Measurements from ENCODE around the gene STPG1.
"Not testable (repeated sequence)": the region's sequence is repeated elsewhere in the genome, so short reads cannot be mapped to it uniquely, and the experiment has no call there.

STPG1 gene

GRCh38 chr1:24413350-24414163, at the start of gene STPG1:
STPG1 (minus strand) TSS chr1:24413782; CDS start chr1:24401388, 12,394 bp downstream.
- DNase-seq = peak; percentile 89

- not testable (repeated sequence) for DNase-seq
These were observed 48.5 kb upstream of the STPG1 start for GRCh38 chr1:24462128-24462527.

DNA sequence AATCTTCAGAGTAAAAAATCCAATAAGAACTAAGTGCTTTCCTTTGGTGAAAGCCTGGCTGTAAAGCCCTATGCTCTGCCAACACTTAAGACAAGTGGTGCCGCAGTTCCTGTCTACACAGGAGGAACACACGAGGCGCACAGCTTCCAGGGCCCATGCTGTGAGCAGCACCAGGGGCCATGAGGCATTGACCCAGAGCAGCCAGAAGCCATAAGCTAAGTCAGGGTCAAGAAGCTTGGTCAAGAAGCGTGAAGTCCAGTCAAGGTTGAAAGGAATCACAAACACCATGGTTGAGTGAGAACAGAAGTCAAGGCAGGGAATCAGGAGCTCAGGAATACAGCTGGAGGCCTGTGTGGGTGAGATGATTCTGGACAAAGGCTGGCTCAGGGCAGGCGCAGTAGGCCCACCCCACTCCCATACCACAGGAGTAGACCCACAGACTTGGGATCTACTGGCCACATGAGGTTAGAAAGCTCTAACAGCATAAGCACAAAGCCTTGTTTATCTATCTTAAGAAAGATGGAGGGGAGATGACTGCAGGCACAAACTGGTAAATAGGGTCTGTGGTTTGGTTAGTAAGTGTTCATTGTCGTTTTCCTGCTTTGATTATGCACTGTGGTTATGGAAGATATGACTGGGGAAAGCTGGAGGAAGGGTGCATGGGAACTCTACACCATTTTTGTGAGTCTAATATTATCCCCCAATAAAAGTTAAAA, 46.1 kb upstream of the STPG1 start:
- DNase-seq = no peak

GRCh38 chr1:24457866-24458265, 44.3 kb upstream of the STPG1 start:
- DNase-seq = no peak

DNA sequence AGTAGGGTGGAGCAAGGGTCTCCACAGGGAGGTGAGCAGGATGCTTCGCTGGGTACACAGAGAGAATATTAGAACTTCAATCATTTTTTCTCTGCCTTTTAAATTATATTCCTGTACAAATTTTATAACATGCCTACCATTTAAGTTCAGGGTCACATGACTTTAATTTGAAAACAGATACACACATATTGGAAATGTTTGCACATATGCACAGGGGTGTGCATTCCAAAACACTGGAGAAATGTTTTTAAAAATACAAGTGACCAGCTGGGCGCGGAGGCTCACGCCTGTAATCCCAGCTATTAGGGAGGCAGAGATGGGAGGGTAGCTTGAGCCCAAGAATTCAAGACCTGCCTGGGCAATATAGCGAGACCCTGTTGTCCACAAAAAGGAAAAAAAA, 41.7 kb upstream of the STPG1 start:
- DNase-seq = no peak

DNA sequence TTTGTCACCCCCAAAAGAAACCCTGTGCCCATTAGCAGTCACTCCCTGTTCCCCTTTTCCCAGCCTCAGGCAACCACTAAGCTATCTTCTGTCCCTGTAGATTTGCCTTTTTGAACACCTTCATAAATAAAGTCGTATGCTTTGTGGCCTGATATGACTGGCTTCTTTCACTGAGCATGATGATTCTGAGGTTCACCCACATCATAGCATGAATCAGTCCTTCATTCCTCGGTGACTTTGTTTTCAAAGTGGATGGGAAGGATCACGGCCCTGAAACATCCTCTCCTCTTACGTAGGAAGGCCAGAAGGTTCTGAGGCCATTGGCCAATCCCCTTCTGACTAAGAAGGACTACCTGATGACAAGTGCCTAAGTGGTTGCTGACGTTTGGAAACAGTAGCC, 41.1 kb upstream of the STPG1 start:
- no peak for DNase-seq

- DNase-seq = no peak
These were observed 39.4 kb upstream of the STPG1 start for GRCh38 chr1:24452922-24453485.

GRCh38 chr1:24451746-24452145, 38.2 kb upstream of the STPG1 start:
- no peak for DNase-seq

GRCh38 chr1:24450857-24451397, 37.3 kb upstream of the STPG1 start:
- no peak for DNase-seq

DNA sequence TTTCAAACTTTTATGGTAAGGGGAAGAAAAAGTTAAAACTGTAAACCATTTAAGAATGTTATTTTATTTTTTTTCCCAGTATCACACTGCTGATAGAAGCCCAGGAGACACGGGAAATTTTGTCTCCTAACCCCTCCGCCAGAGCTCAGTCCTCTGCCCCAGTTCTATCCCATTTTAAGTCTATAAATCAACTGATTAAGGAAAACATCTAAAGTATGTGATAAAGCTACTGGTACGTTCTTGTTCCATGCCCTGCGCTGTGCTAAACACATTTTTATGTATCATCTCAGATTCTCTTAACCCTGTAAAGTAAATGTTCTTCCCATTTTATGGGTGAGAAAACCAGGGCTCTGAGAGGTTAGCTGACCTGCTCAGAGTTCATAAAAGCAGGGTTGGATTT, 36.7 kb upstream of the STPG1 start:
- no peak for DNase-seq

DNA sequence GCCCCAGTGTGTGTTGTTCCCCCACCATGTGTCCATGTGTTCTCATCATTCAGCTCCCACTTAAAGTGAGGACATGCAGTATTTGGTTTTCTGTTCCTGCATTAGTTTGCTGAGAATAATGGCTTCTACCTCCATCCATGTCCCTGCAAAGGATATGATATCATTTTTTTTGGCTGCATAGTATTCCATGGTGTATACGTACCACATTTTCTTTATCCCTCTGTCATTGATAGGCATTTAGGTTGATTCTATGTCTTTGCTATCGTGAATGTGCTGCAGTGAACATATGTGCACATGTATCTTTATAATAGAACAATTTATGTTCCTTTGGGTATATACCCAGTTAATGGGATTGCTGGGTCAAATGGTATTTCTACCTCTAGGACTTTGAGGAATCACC, 32.9 kb upstream of the STPG1 start:
- not testable (repeated sequence) for DNase-seq

DNA sequence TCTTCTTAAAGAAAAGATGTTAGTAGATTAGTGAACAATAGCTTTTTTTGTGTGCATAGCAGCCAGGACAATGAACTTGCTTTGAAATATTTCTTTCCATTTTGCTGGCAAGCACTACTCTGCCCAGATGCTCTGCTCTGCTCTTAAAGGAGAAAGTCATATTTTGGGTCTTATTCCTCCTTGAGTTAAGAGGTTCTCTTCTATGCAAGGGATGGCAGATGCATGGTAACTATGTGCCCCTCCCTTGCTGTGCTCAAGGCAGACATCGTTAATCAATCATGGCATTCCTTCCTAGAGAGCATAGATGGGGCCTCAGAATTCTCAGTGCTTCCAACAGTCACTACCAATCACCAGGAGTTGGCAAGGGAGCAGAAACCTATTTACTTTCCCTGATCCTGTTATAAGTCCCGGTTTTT, 29.7 kb upstream of the STPG1 start:
- no peak for DNase-seq

DNA sequence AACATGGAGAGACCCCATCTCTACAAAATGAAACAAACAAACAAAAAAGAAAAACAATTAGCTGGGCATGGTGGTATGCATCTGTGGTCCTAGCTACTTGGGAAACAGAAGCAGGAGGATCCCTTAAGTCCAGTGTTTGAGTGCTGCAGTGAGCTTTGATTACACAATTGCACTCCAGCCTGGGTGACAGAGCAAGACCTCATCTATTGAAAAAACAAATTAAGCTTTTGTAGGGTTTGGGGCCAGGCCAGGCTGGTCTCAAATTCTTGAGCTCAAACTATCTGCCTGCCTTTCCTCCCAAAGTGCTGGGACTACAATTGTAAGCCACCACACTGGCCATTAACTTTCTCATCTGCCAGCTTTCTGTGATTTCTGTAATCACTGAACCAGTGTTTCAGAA, 29.2 kb upstream of the STPG1 start:
- DNase-seq = no peak

- no peak for DNase-seq
These were observed 28.6 kb upstream of the STPG1 start for GRCh38 chr1:24441996-24442668.

- DNase-seq = no peak
These were observed 27.9 kb upstream of the STPG1 start for GRCh38 chr1:24441480-24441879.

GRCh38 chr1:24440436-24440835, 26.9 kb upstream of the STPG1 start:
- DNase-seq = no peak

DNA sequence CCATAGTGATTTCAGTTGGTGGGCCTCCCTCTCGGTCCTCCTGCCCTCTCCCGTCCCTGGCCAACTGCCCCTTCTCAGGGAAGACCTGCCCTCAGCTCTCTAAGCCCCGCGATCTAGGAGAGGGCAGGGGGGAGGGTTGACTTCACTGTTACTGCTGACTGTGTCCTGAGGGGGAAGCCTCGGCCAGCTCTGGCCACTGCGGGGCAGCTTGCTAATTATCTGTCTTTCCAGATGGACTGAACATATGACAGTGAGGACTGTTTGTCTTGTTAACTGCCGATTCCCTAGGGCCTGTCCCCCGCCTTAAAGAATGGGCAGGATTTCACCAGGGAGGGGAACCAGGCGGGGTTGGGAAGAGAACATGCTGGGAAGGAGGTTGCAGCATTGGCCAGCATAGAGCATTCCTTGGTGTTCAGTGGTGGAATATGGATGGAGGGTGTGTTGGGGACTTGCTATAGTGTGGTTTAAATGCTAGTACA, 24.9 kb upstream of the STPG1 start:
- DNase-seq = peak; percentile 23

- DNase-seq = no peak
These were observed 24.2 kb upstream of the STPG1 start for GRCh38 chr1:24437631-24438396.

- DNase-seq = no peak
These were observed 22.3 kb upstream of the STPG1 start for GRCh38 chr1:24435782-24436365.

GRCh38 chr1:24427545-24427862, 13.9 kb upstream of the STPG1 start:
- DNase-seq = peak; percentile 30

- peak; percentile 41 for DNase-seq
These were observed 13.4 kb upstream of the STPG1 start for GRCh38 chr1:24426744-24427544.

All from COR-L47 (cell line).